AG09319 (cell line): Measurements from ENCODE around the gene ZCCHC2.
A peak's percentile ranks its signal among the peaks of the same experiment; 100 is the strongest.

Experiments
- DNase-seq: peaks from one replicate; pipeline ENCODE4 v3.0.0-alpha.2; 2010; ENCODE audit warnings: low read depth; ENCODE audit errors: extremely low read depth
- TF ChIP-seq, protein P1 (sequence below): IDR thresholded peaks from 2 replicates; pipeline ENCODE4 v1.5.1; 2011; ENCODE audit warnings: low read depth, mild to moderate bottlenecking, inconsistent platforms, low read length, moderate library complexity

ZCCHC2 gene

DNA sequence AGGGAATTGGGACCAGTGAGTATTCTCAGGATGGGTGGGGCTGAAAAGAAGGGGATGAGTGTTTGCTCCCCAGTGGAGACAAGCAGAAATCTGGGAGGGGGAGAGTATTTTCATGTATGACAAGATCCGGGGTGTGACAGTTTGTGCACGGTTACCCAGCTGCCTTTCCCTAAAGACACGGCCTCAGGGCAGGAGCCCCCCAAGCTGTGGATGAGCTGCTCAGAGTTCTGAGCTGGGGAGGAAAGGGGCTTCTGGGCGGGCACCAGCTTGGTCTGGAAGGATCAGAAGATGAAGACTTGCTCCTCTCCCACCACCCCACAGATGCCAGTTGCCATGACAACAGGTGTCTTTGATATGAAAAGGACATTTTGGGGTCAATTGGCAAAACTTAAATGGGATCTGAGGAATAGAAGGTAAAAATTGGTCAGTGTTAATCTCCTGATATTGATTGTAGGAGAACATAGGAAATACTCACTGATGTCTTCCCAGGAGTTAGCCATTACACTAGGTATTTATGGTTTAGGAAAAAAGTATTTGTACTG, 29.2 kb downstream of the ZCCHC2 start:
- TF ChIP-seq, protein P1, sequence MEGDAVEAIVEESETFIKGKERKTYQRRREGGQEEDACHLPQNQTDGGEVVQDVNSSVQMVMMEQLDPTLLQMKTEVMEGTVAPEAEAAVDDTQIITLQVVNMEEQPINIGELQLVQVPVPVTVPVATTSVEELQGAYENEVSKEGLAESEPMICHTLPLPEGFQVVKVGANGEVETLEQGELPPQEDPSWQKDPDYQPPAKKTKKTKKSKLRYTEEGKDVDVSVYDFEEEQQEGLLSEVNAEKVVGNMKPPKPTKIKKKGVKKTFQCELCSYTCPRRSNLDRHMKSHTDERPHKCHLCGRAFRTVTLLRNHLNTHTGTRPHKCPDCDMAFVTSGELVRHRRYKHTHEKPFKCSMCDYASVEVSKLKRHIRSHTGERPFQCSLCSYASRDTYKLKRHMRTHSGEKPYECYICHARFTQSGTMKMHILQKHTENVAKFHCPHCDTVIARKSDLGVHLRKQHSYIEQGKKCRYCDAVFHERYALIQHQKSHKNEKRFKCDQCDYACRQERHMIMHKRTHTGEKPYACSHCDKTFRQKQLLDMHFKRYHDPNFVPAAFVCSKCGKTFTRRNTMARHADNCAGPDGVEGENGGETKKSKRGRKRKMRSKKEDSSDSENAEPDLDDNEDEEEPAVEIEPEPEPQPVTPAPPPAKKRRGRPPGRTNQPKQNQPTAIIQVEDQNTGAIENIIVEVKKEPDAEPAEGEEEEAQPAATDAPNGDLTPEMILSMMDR: no peak
- no peak for DNase-seq

DNA sequence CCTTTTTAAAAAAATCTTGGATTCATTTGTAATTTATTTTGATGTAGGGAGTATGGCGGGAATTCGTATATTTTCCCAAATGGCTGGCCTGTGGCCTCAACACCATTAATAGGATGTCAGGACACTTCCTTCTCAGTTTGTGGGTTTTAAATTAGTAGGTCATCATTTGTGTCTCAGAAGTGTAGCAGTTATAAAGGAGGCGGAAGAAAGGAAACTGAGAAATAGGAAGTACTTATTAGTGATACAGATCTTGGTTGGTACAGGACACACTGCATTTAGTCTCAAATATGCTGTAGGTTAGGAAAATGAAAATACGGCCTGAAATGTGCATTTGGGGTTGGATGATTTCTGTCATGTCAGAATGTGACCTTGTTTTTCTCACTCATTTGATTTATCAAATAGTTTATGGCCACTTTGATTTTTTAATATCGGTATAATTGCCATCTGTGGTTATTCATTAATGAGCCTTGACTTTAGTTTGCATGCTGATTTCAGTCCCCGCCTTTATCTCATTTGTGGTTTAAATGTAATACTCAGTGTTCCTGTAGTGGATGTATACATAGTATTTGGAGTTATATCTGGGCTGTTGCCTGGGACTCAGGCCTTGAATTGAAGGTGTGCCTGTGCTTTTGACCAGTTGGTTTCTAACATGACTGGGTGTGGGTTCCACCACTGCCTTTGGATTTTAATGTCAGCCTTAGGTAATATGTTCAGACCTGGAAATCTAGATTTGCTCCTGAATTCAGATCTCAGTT, 31.4 kb downstream of the ZCCHC2 start:
- TF ChIP-seq, protein P1: no peak
- no peak for DNase-seq

DNA sequence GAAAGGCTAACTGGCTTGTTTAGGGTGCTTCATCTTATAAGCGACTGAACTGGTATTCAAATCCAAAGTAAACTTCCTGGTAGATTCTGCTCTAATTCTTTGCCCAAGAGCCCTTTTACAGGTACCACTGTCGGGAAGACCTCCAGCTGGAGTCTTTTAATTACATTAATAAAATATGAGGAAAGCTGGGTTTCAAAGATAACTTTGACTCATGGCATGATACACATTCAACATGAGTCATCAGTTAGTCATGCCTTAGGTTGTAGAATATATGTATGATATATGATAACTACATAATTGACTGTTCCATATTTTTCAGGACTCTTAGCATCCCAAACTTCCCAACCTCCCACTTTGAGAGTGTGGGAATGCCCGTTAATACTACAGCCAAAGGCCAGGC, 32.3 kb downstream of the ZCCHC2 start:
- TF ChIP-seq, protein P1: no peak
- no peak for DNase-seq

DNA sequence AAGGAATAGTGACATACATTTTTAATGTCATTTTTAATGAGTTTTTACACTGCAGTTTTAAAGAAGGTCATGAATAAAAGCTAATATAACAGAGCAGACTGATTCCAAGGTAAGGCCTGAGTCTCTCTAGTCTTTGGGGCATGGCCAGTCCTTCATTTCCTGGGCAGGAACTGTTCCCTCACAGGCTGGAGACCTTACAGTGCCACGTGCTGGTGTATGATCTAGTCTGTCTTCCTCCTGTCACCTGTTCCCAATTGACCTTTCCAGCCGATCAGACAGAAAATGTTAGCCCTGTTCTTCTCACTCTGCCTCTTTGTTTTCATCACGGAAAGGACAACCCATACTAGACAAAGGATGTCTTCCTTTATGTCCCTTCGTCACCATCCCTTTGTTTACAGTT, 33.6 kb downstream of the ZCCHC2 start:
- DNase-seq: no peak
- TF ChIP-seq, protein P1: no peak

DNA sequence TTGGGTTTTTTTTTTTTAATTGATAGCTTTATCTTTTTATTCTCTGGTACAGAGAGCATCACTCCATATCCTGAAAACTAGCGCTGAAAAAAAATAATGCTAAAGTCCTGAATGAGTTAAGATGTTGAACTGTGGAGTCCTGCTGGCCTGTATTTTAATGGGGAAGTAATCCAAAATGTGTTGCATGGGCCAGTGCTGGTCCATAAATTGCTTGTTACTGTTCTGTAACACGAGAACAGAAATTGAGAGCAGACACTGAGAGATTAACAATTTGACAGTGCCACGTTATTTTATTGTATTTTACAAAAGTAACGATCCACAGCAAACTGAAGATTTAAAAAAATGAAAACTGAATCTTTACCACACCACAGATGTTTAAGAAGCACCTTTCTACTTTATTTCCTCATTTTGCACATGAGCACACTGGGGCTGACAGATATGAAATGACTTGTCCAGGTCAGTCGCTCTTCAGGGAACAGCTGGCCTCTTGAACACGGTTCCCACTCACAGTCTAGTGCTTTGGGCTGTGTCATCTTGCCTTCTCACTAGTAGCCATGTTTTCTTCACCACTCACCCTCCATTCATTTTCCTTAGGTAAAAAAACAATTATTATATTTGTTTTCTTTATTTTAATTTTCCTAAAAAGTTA, 35.3 kb downstream of the ZCCHC2 start:
- TF ChIP-seq, protein P1: no peak
- DNase-seq: no peak

DNA sequence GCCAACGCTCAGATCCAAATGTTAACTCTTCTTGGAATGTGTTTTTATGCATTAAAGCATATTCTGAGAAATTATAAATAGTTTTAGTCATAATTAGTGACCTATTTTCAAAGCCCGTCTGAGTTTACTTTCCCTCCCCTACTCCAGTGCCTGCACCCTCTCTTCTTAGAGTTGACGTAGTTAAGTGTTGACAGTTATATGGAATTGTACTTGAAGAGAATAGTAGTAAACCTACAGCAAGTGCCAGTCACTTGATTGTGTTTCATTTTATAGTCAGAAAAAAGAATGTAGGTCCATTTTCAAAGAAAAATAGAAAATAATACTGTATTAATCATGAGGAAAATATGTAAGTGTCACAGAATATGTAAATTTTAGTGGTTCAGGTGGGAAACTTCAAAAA, 41.2 kb downstream of the ZCCHC2 start:
- no peak for DNase-seq
- TF ChIP-seq, protein P1: no peak

DNA sequence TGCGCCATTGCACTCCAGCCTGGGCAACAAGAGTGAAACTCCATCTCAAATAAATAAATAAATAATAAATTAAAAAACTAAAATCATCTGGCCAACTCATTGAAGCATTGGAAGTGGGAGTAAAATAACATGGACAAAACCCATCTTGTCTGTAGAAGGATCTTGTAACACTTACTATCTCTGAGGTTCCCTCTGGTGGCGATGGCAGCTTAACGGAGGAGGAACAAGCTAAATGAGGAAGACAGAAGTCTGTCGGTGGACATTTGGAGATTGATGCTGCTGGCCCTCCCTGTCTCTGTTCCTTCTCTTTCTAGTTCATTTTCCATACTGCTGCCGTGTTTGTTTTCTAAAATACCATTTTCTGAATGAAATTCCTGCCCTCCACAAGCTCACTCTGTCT, 43.4 kb downstream of the ZCCHC2 start:
- TF ChIP-seq, protein P1: peak; percentile 15
- no peak for DNase-seq
